ENCODE data around the gene ALAS2.

Gene ALAS2

DNA sequence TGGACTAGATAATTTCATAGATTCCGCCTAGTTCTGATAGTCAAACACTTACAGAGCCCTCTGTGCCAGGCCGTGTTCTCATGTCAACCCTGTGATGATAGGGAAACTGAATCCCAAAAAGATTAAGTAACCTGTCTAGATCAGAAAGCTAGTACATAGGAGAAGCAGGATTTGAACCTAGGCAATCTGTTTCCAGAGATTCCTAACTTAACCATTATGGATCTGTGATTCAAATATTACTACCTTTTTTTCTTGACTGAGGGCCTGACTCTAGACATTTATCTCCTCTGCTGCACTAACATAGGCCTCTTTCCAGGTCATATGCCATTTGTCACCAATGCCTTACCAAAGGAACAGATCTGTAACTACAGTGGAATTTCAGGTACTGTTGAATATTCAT is 1.5 kb downstream of the ALAS2 start:
- Histone ChIP-seq H3K27me3 (ENCODE audit: control insufficient read depth, insufficient read depth, low read length) (no peaks in the 10 kb centered on the region), H3K9me3 (ENCODE audit: control insufficient read depth, insufficient read depth, low read depth, low read length) (peaks cover 22% of the 10 kb centered on the region; the same call in 1 of the 2 replicates), H3K9ac (ENCODE audit: low read length) (no peak overlapping the region), H3K4me1 (ENCODE audit: control insufficient read depth, insufficient read depth, low read length) (peaks cover 3% of the 10 kb centered on the region; the same call in 1 of the 2 replicates), H3K4me3 (ENCODE audit: low read depth, low read length) (no peak overlapping the region), H3K27ac (ENCODE audit: low read depth, low read length) (no peak overlapping the region), H3K36me3 (ENCODE audit: control insufficient read depth, insufficient read depth, low read length) (no peaks in the 10 kb centered on the region)

DNA sequence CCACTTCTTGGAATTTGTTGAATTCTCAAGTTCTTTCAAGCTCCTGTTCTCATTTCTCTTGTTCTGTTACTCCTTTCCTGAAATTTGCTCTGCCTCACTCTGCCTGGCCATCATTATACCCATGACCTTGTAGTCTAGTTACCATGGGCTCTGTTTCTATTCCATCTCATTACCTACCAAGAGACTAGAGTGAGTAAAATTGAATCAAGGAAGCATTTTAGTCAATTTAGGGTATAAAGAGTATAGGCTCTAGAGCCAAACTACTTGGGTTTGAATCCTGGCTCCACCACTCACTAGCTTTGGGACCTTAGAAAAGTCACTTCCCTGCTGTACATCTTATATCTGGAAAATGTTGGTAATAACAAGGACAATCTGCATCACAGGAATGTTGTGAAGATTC is 2.2 kb downstream of the ALAS2 start:
- Histone ChIP-seq H3K9ac (ENCODE audit: low read length) (no peak overlapping the region), H3K9me3 (ENCODE audit: control insufficient read depth, insufficient read depth, low read depth, low read length) (peaks cover 20% of the 10 kb centered on the region; the same call in 1 of the 2 replicates), H3K27ac (ENCODE audit: low read depth, low read length) (no peak overlapping the region), H3K27me3 (ENCODE audit: control insufficient read depth, insufficient read depth, low read length) (no peaks in the 10 kb centered on the region), H3K4me1 (ENCODE audit: control insufficient read depth, insufficient read depth, low read length) (peaks cover 3% of the 10 kb centered on the region; the same call in 1 of the 2 replicates), H3K36me3 (ENCODE audit: control insufficient read depth, insufficient read depth, low read length) (no peaks in the 10 kb centered on the region), H3K4me3 (ENCODE audit: low read depth, low read length) (no peak overlapping the region)

DNA sequence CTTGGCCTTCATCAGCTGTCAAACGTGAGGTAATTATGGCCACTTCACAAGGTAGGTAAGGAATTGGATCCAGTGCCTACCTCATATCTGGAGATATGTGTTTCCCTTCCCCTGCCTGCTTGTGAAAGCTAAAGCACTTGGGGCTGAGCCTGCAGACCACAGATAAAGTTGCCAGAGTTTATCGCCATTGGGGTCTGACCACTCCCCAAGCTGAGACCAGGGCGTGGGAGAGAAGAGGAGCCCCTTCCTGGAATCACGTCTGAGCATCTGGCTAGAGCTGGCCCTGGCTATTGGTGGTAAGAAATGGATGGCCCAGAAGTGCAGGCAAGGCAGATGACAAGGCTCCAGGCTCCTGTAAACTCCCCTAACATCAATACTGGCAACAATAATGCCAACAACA is 2.7 kb downstream of the ALAS2 start:
- Histone ChIP-seq H3K9ac (ENCODE audit: low read length) (no peak overlapping the region), H3K9me3 (ENCODE audit: control insufficient read depth, insufficient read depth, low read depth, low read length) (peaks cover 16% of the 10 kb centered on the region; the same call in 1 of the 2 replicates), H3K4me3 (ENCODE audit: low read depth, low read length) (no peak overlapping the region), H3K4me1 (ENCODE audit: control insufficient read depth, insufficient read depth, low read length) (peaks cover 3% of the 10 kb centered on the region; the same call in 1 of the 2 replicates), H3K27ac (ENCODE audit: low read depth, low read length) (no peak overlapping the region), H3K36me3 (ENCODE audit: control insufficient read depth, insufficient read depth, low read length) (no peaks in the 10 kb centered on the region), H3K27me3 (ENCODE audit: control insufficient read depth, insufficient read depth, low read length) (no peaks in the 10 kb centered on the region)

DNA sequence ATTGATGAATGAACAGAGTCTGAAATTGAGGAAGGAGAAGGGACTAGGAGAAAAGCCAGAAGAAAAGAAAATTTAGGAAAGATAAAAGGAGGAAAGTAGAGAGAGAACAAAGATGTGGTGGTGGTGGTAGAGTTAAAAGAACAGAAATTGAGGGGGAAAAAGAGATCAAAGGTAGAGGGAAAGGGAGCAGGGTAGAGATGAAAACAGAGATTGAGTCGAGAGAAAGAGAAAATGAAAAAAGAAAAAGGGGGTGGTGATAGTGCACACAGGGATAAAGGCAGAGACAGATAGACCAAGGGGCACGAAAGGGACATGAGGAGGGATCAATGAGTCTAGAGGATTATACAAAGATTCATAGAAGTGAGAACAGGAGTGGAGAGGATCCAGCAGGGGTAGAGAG is 3.9 kb downstream of the ALAS2 start:
- Histone ChIP-seq H3K9me3 (ENCODE audit: control insufficient read depth, insufficient read depth, low read depth, low read length) (peaks cover 16% of the 10 kb centered on the region; the same call in 1 of the 2 replicates), H3K27ac (ENCODE audit: low read depth, low read length) (no peak overlapping the region), H3K4me1 (ENCODE audit: control insufficient read depth, insufficient read depth, low read length) (peaks cover 3% of the 10 kb centered on the region; the same call in 1 of the 2 replicates), H3K9ac (ENCODE audit: low read length) (no peak overlapping the region), H3K27me3 (ENCODE audit: control insufficient read depth, insufficient read depth, low read length) (no peaks in the 10 kb centered on the region), H3K36me3 (ENCODE audit: control insufficient read depth, insufficient read depth, low read length) (no peaks in the 10 kb centered on the region), H3K4me3 (ENCODE audit: low read depth, low read length) (no peak overlapping the region)

DNA sequence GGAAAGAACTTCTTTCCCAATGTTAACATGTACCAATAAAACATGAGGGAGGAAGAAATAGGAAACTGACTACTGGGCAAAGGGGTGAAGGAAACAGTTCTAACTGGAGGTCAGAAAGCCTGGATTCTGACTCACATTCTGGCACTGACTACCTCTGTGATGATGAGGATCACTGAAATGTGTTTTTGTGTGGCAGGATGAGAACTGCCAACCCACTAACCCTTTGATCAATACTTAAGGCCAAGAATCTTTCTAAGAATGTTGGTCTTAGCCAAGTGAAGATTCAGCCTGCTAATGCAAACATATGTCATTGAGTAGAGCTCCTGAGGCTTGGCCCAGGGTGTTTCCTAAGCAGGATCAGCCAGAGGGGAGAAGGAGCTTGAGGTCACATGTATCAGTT is 4.6 kb downstream of the ALAS2 start:
- H3K4me3 ChIP-seq (ENCODE audit: low read depth, low read length): no peak overlapping the region
- H3K9me3 ChIP-seq (ENCODE audit: control insufficient read depth, insufficient read depth, low read depth, low read length): peaks cover 15% of the 10 kb centered on the region; the same call in 1 of the 2 replicates
- H3K27me3 ChIP-seq (ENCODE audit: control insufficient read depth, insufficient read depth, low read length): no peaks in the 10 kb centered on the region
- H3K36me3 ChIP-seq (ENCODE audit: control insufficient read depth, insufficient read depth, low read length): no peaks in the 10 kb centered on the region
- no peak overlapping the region for H3K9ac ChIP-seq (ENCODE audit: low read length)
- H3K27ac ChIP-seq (ENCODE audit: low read depth, low read length): no peak overlapping the region
- H3K4me1 ChIP-seq (ENCODE audit: control insufficient read depth, insufficient read depth, low read length): peaks cover 3% of the 10 kb centered on the region; the same call in 1 of the 2 replicates

DNA sequence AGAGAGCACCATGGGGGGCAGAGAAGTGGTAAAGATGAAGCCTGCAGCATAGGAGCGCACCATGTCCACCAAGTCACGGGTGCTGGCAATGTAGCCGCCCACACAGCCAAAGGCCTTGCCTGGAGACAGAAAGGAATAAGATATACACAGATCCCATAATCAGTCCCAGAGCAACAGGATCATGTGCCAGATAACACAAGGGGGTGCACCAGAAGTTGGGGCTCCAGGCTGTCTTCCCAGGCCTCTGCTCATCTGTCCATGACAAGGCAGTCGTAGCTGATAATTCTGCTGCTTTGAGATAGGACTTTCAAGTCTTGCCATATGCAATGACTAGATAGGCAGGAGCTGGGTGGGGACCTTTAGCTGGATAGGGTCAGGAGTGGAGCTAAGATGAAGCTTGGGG is 15.9 kb downstream of the ALAS2 start:
- H3K9me3 ChIP-seq (ENCODE audit: control insufficient read depth, insufficient read depth, low read depth, low read length): peaks cover 3% of the 10 kb centered on the region; the same call in 1 of the 2 replicates
- no peaks in the 10 kb centered on the region for H3K4me1 ChIP-seq (ENCODE audit: control insufficient read depth, insufficient read depth, low read length)
- H3K27ac ChIP-seq (ENCODE audit: low read depth, low read length): no peak overlapping the region
- no peaks in the 10 kb centered on the region for H3K36me3 ChIP-seq (ENCODE audit: control insufficient read depth, insufficient read depth, low read length)
- no peak overlapping the region for H3K4me3 ChIP-seq (ENCODE audit: low read depth, low read length)
- H3K27me3 ChIP-seq (ENCODE audit: control insufficient read depth, insufficient read depth, low read length): peaks cover 11% of the 10 kb centered on the region; the same call in 1 of the 2 replicates
- H3K9ac ChIP-seq (ENCODE audit: low read length): no peak overlapping the region

DNA sequence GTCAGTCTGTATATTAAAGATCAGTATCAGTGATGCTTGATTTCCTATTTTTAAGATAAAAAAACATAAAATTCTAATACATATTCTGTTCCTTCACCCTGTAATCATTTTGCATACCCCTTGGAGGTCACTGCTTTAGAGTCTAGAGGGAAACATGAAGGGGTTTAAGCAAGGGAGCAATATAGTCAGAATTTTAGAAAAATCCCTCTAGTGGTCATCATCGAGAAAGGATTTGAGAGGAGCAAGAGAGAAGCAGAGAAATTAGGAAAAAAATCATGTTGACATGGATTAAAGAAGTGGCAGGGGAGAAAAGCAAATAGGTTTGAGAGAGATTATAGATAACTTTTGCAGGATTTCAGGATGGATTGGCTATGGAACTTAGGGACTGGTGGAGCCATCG is 19.5 kb downstream of the ALAS2 start:
- no peak overlapping the region for H3K9ac ChIP-seq (ENCODE audit: low read length)
- H3K4me3 ChIP-seq (ENCODE audit: low read depth, low read length): no peak overlapping the region
- H3K36me3 ChIP-seq (ENCODE audit: control insufficient read depth, insufficient read depth, low read length): peaks cover 13% of the 10 kb centered on the region
- no peak overlapping the region for H3K27ac ChIP-seq (ENCODE audit: low read depth, low read length)
- H3K27me3 ChIP-seq (ENCODE audit: control insufficient read depth, insufficient read depth, low read length): no peaks in the 10 kb centered on the region
- peaks cover 5% of the 10 kb centered on the region; the same call in 1 of the 2 replicates for H3K9me3 ChIP-seq (ENCODE audit: control insufficient read depth, insufficient read depth, low read depth, low read length)
- H3K4me1 ChIP-seq (ENCODE audit: control insufficient read depth, insufficient read depth, low read length): no peaks in the 10 kb centered on the region

DNA sequence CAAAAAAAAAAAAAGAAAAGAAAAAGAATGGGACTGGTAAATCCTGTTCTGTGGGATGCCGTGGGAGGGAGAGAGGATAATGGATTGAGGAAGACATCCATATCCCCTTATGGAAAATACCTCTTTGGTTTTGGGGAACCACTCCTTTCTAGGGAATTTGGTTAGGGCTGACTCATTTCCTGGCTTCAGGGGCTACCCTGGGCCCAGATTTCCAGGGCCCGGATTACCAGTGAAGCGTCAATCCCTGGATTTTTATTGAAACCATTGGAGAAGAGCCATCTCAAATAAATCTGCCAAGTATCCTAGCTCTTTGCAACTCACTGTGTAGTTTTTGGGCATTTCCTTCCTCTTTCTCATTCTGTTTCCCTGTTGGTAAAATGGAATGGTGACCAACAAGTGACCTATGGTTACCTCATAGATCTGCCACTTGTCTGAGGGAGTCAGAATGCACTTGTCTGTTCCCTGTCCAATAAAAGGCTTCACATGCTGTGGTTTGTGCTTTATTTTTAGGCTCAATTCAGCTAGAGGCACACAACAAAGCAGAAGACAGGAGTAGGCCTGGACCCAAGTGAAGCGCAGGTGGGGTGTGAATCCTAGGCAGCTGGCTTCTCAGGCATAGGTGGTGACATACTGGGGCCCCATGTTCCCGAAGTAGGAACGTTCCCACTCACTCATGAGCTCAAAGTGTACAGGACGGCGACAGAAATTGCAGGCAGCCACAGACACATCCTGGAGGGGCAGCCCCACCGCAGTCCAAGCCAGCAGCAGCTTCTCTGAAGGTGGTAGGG is 22.0 kb downstream of the ALAS2 start:
- no peak overlapping the region for H3K27ac ChIP-seq (ENCODE audit: low read depth, low read length)

DNA sequence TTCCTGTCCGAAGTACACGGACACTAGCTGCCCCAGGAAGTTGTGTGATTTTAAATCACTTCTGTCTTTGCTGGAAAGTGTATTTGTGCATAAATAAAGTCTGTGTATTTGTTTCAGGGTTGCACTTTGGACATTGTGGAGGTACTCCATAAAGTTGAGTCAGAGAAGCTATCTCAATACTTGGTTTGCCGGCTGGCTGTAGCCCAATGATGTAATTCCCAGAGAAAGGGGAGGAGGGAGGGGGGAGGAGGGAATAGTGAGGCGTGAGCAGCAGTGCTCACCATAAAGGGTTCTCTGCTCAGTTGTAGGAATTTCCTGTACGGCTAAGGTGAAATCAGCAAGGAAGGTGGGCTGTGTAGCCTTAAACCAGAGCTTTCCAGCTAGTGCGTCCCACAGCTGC is 23.1 kb downstream of the ALAS2 start:
- Histone ChIP-seq H3K27ac (ENCODE audit: low read depth, low read length) (no peak overlapping the region), H3K9ac (ENCODE audit: low read length) (no peak overlapping the region), H3K4me3 (ENCODE audit: low read depth, low read length) (no peak overlapping the region), H3K27me3 (ENCODE audit: control insufficient read depth, insufficient read depth, low read length) (no peaks in the 10 kb centered on the region), H3K9me3 (ENCODE audit: control insufficient read depth, insufficient read depth, low read depth, low read length) (peaks cover 16% of the 10 kb centered on the region; the same call in 1 of the 2 replicates), H3K4me1 (ENCODE audit: control insufficient read depth, insufficient read depth, low read length) (no peaks in the 10 kb centered on the region), H3K36me3 (ENCODE audit: control insufficient read depth, insufficient read depth, low read length) (peaks cover 49% of the 10 kb centered on the region)

More for the DNA sequence above, 22.0 kb downstream of the ALAS2 start:
- Histone ChIP-seq H3K4me3 (ENCODE audit: low read depth, low read length) (no peak overlapping the region), H3K9me3 (ENCODE audit: control insufficient read depth, insufficient read depth, low read depth, low read length) (peaks cover 14% of the 10 kb centered on the region; the same call in 1 of the 2 replicates), H3K9ac (ENCODE audit: low read length) (no peak overlapping the region), H3K27me3 (ENCODE audit: control insufficient read depth, insufficient read depth, low read length) (no peaks in the 10 kb centered on the region), H3K4me1 (ENCODE audit: control insufficient read depth, insufficient read depth, low read length) (no peaks in the 10 kb centered on the region), H3K36me3 (ENCODE audit: control insufficient read depth, insufficient read depth, low read length) (peaks cover 38% of the 10 kb centered on the region)

DNA sequence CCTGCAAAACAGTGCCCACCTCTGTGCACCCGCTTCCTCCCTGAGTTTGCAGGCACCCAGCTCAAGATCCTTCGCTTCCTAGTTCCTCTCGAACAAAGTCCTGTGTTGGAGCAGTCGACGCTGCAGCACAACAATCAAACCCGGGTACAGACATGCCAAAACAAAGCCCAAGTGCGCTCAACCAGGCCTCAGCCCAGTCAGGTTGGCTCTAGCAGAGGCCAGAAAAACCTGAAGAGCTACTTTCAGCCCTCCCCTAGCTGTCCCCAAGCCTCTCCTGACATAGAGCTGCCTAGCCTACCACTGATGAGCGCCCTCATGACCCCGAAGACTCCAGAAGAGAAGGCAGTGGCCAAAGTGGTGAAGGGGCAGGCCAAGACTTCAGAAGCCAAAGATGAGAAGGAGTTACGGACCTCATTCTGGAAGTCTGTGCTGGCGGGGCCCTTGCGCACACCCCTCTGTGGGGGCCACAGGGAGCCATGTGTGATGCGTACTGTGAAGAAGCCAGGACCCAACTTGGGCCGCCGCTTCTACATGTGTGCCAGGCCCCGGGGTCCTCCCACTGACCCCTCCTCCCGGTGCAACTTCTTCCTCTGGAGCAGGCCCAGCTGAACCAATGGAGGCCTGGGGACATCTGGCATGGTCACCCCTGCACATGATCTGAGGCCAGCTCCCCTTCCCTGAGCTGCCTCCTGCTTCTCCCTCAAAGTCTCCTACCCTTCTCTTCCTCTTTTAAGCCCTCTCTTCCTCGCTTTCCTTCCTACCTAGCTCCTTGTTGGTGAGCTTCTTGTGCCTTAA is 23.8 kb downstream of the ALAS2 start:
- H3K27me3 ChIP-seq (ENCODE audit: control insufficient read depth, insufficient read depth, low read length): no peaks in the 10 kb centered on the region
- peaks cover 55% of the 10 kb centered on the region for H3K36me3 ChIP-seq (ENCODE audit: control insufficient read depth, insufficient read depth, low read length)
- no peak overlapping the region for H3K4me3 ChIP-seq (ENCODE audit: low read depth, low read length)
- H3K4me1 ChIP-seq (ENCODE audit: control insufficient read depth, insufficient read depth, low read length): no peaks in the 10 kb centered on the region
- no peak overlapping the region for H3K27ac ChIP-seq (ENCODE audit: low read depth, low read length)
- H3K9ac ChIP-seq (ENCODE audit: low read length): no peak overlapping the region
- peaks cover 19% of the 10 kb centered on the region; the same call in 1 of the 2 replicates for H3K9me3 ChIP-seq (ENCODE audit: control insufficient read depth, insufficient read depth, low read depth, low read length)

DNA sequence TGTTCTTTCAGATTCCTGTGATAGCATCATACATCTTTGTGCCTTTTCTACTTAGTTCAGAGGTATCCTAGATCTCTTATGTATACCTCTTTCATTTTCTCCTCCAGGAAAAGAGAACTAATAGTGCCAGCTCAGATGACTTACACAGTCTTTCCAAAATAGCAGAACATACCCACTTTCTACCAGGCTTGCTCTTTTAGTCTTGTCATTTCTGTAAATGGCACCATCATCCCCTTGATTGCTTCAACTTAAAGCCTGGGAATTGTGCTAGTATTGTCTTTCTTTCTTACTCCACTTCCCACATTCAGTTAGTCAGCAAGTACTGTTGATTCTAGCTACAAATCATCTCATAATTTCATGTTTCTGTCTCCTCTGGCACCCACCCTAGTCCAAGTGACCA is 25.5 kb downstream of the ALAS2 start:
- H3K9me3 ChIP-seq (ENCODE audit: control insufficient read depth, insufficient read depth, low read depth, low read length): peaks cover 21% of the 10 kb centered on the region; the same call in 1 of the 2 replicates
- H3K27ac ChIP-seq (ENCODE audit: low read depth, low read length): no peak overlapping the region
- no peaks in the 10 kb centered on the region for H3K27me3 ChIP-seq (ENCODE audit: control insufficient read depth, insufficient read depth, low read length)
- H3K4me3 ChIP-seq (ENCODE audit: low read depth, low read length): no peak overlapping the region
- no peak overlapping the region for H3K9ac ChIP-seq (ENCODE audit: low read length)
- H3K4me1 ChIP-seq (ENCODE audit: control insufficient read depth, insufficient read depth, low read length): no peaks in the 10 kb centered on the region
- peaks cover 57% of the 10 kb centered on the region for H3K36me3 ChIP-seq (ENCODE audit: control insufficient read depth, insufficient read depth, low read length)

Measured in HUES6 (cell line).